Activated gamma-delta T cell treated with Interleukin-2 at 50 U/mL for 16 hours (primary cell): ENCODE measurements around the gene RWDD4.

Experiments
- DNase-seq: peaks from one replicate; pipeline ENCODE4 v3.0.0-alpha.2; 2020

RWDD4 gene

GRCh38 chr4:183659029-183659871 lies at the start of gene RWDD4, which contains the start of gene TRAPPC11:
Gene RWDD4, minus strand, starts transcription at chr4:183659185. Its CDS starts 233 bp downstream, at chr4:183658952.
Gene TRAPPC11, plus strand, starts transcription at chr4:183659293. Its CDS starts 4,575 bp downstream, at chr4:183663868.
- DNase-seq = peak; percentile 95

- DNase-seq = no peak
These were observed 43.5 kb upstream of the RWDD4 start for GRCh38 chr4:183702492-183702891.

GRCh38 chr4:183700407-183700806 lies 41.4 kb upstream of the RWDD4 start:
- DNase-seq = no peak

- DNase-seq = no peak
These were observed 39.9 kb upstream of the RWDD4 start for GRCh38 chr4:183698909-183699308.

GRCh38 chr4:183691897-183692296 lies 32.9 kb upstream of the RWDD4 start:
- DNase-seq = no peak

- DNase-seq = no peak
These were observed 32.0 kb upstream of the RWDD4 start for GRCh38 chr4:183691006-183691405.

GRCh38 chr4:183688216-183688615 lies 29.2 kb upstream of the RWDD4 start:
- DNase-seq = no peak

- DNase-seq = no peak
These were observed 27.5 kb upstream of the RWDD4 start for GRCh38 chr4:183686461-183686860.

- no peak for DNase-seq
These were observed 22.1 kb upstream of the RWDD4 start for GRCh38 chr4:183681119-183681518.

GRCh38 chr4:183675625-183676024 lies 16.6 kb upstream of the RWDD4 start:
- DNase-seq = no peak

- DNase-seq = no peak
These were observed 15.2 kb upstream of the RWDD4 start for GRCh38 chr4:183674153-183674552.

GRCh38 chr4:183670960-183671555 lies 12.1 kb upstream of the RWDD4 start:
- DNase-seq = no peak

GRCh38 chr4:183670251-183670650 lies 11.3 kb upstream of the RWDD4 start:
- no peak for DNase-seq

- no peak for DNase-seq
These were observed 7.1 kb upstream of the RWDD4 start for GRCh38 chr4:183666088-183666487.

- no peak for DNase-seq
These were observed 872 bp upstream of the RWDD4 start for GRCh38 chr4:183659872-183660242.

GRCh38 chr4:183658362-183659028 lies 490 bp downstream of the RWDD4 start:
- DNase-seq = peak; percentile 14

- no peak for DNase-seq
These were observed 1.4 kb downstream of the RWDD4 start for GRCh38 chr4:183657564-183657963.

- no peak for DNase-seq
These were observed 13.7 kb downstream of the RWDD4 start for GRCh38 chr4:183645326-183645725.

- no peak for DNase-seq
These were observed 19.7 kb downstream of the RWDD4 start for GRCh38 chr4:183639291-183639690.

GRCh38 chr4:183638436-183638835 lies 20.5 kb downstream of the RWDD4 start:
- no peak for DNase-seq

- DNase-seq = no peak
These were observed 21.5 kb downstream of the RWDD4 start for GRCh38 chr4:183637461-183637860.

- DNase-seq = no peak
These were observed 22.1 kb downstream of the RWDD4 start for GRCh38 chr4:183636923-183637322.

- no peak for DNase-seq
These were observed 22.5 kb downstream of the RWDD4 start for GRCh38 chr4:183636503-183636902.

- no peak for DNase-seq
These were observed 23.2 kb downstream of the RWDD4 start for GRCh38 chr4:183635741-183636140.
